ENCODE data around the gene SLC25A45. TPM values are rescaled to one million over a fixed set of nuclear protein-coding genes. Genes with fewer than 3 reads are reported as not detected.

Gene SLC25A45
- total and polyA plus RNA-seq, 2 experiments from 2014 or later: 0.10 to 0.74 TPM

DNA sequence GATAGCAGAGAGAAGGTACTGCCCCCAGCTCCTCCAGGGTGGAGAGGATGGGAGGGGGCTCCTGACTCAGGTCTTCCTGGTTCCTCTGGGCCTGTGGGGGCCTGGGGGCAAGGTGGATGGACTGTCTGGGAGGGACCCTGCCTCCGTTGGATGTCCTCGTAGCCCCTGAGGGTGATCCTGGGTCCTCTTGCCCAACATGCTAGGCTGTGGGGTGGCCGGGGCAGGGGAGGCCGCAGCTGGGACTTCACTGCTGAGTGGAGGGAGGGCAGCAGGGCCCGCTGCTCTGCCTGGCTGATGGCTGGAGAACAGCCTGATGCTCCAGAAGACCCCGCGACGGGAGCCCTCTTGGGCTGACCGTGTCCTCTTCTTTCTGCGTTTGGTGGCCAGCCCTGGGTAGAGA lies 17.4 kb upstream of the SLC25A45 start:
- no peak overlapping the region for H3K4me2 ChIP-seq
- no peak overlapping the region for H3K4me3 Mint-ChIP-seq
- H3K36me3 ChIP-seq (ENCODE audit: insufficient read depth): no peaks in the 10 kb centered on the region
- no peaks in the 10 kb centered on the region for H4K20me1 ChIP-seq (replicated peaks; ENCODE audit: insufficient read depth)
- ATAC-seq: no peak
- DNase-seq (ENCODE audit: low spot score): no peak
- no peak overlapping the region for H3K27ac ChIP-seq (ENCODE audit: low read depth)
- TF ChIP-seq POLR2AphosphoS5 (IDR thresholded peaks at IDR 0.05; ENCODE audit: low read depth) (no peak), EZH2phosphoT487 (IDR thresholded peaks at IDR 0.05; ENCODE audit: unreplicated experiment) (no peak), ZNF331 (CRISPR knock-in tag; IDR thresholded peaks at IDR 0.05; ENCODE audit: low read depth) (no peak), NANOG (IDR thresholded peaks at IDR 0.05; ENCODE audit: borderline replicate concordance) (no peak), ZNF114 (CRISPR knock-in tag; IDR thresholded peaks at IDR 0.05) (no peak)
- TF ChIP-seq, protein P1, sequence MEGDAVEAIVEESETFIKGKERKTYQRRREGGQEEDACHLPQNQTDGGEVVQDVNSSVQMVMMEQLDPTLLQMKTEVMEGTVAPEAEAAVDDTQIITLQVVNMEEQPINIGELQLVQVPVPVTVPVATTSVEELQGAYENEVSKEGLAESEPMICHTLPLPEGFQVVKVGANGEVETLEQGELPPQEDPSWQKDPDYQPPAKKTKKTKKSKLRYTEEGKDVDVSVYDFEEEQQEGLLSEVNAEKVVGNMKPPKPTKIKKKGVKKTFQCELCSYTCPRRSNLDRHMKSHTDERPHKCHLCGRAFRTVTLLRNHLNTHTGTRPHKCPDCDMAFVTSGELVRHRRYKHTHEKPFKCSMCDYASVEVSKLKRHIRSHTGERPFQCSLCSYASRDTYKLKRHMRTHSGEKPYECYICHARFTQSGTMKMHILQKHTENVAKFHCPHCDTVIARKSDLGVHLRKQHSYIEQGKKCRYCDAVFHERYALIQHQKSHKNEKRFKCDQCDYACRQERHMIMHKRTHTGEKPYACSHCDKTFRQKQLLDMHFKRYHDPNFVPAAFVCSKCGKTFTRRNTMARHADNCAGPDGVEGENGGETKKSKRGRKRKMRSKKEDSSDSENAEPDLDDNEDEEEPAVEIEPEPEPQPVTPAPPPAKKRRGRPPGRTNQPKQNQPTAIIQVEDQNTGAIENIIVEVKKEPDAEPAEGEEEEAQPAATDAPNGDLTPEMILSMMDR (conservative IDR thresholded peaks at IDR 0.05; ENCODE audit: low read depth in 2 of 2): no peak
- H3K4me1 Mint-ChIP-seq: peaks cover 10% of the 10 kb centered on the region
- H3K4me1 ChIP-seq (ENCODE audit: insufficient read depth): 0 out of 2 replicates have a peak, but pooled peaks cover 6% of the 10 kb centered on the region
- no peaks in the 10 kb centered on the region for H3K9me3 Mint-ChIP-seq
- H3K27ac Mint-ChIP-seq: no peak overlapping the region
- H3K4me3 ChIP-seq: no peak overlapping the region
- peaks cover 9% of the 10 kb centered on the region for H3K27me3 Mint-ChIP-seq (ENCODE audit: insufficient read depth, low read depth, poor library complexity)
- H3K79me2 ChIP-seq (replicated peaks; ENCODE audit: insufficient read depth): no peaks in the 10 kb centered on the region
- H3K36me3 Mint-ChIP-seq (ENCODE audit: low read depth): peaks cover 12% of the 10 kb centered on the region; the same call in 2 of the 3 replicates
- no peak overlapping the region for H2AFZ ChIP-seq
- no peaks in the 10 kb centered on the region for H3K27me3 ChIP-seq (ENCODE audit: insufficient read depth)
- H3F3A ChIP-seq (replicated peaks; ENCODE audit: low read depth): no peaks in the 10 kb centered on the region
- H3K9me2 ChIP-seq (ENCODE audit: insufficient read depth): no peaks in the 10 kb centered on the region

DNA sequence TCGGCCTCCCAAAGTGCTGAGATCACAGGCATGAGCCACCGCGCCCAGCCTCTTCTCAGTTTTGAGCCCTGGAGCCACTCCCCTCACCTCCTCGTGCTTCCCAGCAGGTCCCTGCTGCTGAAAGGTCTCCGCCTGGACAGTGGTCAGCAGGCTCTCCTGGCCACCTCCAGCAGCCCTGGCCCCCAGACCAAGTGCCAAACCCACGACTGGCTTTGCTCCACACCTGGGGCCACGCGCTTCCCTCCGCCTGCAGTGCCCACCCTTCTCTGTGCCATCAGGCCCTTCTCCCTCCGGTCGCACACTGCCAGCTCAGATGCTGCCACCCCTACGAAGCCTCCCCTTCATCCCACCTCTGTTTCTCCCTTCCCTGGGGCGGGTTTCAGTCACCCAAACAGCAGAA lies 16.8 kb upstream of the SLC25A45 start:
- Mint-ChIP-seq H3K4me1 (peaks cover 10% of the 10 kb centered on the region), H3K9me3 (no peaks in the 10 kb centered on the region), H3K27me3 (ENCODE audit: insufficient read depth, low read depth, poor library complexity) (peaks cover 9% of the 10 kb centered on the region), H3K27ac (no peak overlapping the region), H3K4me3 (no peak overlapping the region), H3K36me3 (ENCODE audit: low read depth) (peaks cover 12% of the 10 kb centered on the region; the same call in 2 of the 3 replicates)
- Histone ChIP-seq H3K27me3 (ENCODE audit: insufficient read depth) (no peaks in the 10 kb centered on the region), H3K4me3 (no peak overlapping the region), H3F3A (replicated peaks; ENCODE audit: low read depth) (no peaks in the 10 kb centered on the region), H3K4me2 (no peak overlapping the region), H3K79me2 (replicated peaks; ENCODE audit: insufficient read depth) (no peaks in the 10 kb centered on the region), H3K9me2 (ENCODE audit: insufficient read depth) (no peaks in the 10 kb centered on the region), H3K36me3 (ENCODE audit: insufficient read depth) (no peaks in the 10 kb centered on the region), H2AFZ (no peak overlapping the region), H3K4me1 (ENCODE audit: insufficient read depth) (0 out of 2 replicates have a peak, but pooled peaks cover 6% of the 10 kb centered on the region), H4K20me1 (replicated peaks; ENCODE audit: insufficient read depth) (no peaks in the 10 kb centered on the region), H3K27ac (ENCODE audit: low read depth) (no peak overlapping the region)
- DNase-seq (ENCODE audit: low spot score) (no peak), ATAC-seq (no peak)
- TF ChIP-seq JUNB (IDR thresholded peaks at IDR 0.05; ENCODE audit: unreplicated experiment): no peak
- TF ChIP-seq, protein P2, sequence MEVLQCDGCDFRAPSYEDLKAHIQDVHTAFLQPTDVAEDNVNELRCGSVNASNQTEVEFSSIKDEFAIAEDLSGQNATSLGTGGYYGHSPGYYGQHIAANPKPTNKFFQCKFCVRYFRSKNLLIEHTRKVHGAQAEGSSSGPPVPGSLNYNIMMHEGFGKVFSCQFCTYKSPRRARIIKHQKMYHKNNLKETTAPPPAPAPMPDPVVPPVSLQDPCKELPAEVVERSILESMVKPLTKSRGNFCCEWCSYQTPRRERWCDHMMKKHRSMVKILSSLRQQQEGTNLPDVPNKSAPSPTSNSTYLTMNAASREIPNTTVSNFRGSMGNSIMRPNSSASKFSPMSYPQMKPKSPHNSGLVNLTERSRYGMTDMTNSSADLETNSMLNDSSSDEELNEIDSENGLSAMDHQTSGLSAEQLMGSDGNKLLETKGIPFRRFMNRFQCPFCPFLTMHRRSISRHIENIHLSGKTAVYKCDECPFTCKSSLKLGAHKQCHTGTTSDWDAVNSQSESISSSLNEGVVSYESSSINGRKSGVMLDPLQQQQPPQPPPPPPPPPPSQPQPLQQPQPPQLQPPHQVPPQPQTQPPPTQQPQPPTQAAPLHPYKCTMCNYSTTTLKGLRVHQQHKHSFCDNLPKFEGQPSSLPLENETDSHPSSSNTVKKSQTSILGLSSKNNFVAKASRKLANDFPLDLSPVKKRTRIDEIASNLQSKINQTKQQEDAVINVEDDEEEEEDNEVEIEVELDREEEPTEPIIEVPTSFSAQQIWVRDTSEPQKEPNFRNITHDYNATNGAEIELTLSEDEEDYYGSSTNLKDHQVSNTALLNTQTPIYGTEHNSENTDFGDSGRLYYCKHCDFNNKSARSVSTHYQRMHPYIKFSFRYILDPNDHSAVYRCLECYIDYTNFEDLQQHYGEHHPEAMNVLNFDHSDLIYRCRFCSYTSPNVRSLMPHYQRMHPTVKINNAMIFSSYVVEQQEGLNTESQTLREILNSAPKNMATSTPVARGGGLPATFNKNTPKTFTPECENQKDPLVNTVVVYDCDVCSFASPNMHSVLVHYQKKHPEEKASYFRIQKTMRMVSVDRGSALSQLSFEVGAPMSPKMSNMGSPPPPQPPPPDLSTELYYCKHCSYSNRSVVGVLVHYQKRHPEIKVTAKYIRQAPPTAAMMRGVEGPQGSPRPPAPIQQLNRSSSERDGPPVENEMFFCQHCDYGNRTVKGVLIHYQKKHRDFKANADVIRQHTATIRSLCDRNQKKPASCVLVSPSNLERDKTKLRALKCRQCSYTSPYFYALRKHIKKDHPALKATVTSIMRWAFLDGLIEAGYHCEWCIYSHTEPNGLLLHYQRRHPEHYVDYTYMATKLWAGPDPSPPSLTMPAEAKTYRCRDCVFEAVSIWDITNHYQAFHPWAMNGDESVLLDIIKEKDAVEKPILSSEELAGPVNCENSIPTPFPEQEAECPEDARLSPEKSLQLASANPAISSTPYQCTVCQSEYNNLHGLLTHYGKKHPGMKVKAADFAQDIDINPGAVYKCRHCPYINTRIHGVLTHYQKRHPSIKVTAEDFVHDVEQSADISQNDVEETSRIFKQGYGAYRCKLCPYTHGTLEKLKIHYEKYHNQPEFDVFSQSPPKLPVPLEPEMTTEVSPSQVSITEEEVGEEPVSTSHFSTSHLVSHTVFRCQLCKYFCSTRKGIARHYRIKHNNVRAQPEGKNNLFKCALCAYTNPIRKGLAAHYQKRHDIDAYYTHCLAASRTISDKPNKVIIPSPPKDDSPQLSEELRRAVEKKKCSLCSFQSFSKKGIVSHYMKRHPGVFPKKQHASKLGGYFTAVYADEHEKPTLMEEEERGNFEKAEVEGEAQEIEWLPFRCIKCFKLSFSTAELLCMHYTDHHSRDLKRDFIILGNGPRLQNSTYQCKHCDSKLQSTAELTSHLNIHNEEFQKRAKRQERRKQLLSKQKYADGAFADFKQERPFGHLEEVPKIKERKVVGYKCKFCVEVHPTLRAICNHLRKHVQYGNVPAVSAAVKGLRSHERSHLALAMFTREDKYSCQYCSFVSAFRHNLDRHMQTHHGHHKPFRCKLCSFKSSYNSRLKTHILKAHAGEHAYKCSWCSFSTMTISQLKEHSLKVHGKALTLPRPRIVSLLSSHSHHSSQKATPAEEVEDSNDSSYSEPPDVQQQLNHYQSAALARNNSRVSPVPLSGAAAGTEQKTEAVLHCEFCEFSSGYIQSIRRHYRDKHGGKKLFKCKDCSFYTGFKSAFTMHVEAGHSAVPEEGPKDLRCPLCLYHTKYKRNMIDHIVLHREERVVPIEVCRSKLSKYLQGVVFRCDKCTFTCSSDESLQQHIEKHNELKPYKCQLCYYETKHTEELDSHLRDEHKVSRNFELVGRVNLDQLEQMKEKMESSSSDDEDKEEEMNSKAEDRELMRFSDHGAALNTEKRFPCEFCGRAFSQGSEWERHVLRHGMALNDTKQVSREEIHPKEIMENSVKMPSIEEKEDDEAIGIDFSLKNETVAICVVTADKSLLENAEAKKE (CRISPR knock-in tag; IDR thresholded peaks at IDR 0.05): no peak
- TF ChIP-seq, protein P3, sequence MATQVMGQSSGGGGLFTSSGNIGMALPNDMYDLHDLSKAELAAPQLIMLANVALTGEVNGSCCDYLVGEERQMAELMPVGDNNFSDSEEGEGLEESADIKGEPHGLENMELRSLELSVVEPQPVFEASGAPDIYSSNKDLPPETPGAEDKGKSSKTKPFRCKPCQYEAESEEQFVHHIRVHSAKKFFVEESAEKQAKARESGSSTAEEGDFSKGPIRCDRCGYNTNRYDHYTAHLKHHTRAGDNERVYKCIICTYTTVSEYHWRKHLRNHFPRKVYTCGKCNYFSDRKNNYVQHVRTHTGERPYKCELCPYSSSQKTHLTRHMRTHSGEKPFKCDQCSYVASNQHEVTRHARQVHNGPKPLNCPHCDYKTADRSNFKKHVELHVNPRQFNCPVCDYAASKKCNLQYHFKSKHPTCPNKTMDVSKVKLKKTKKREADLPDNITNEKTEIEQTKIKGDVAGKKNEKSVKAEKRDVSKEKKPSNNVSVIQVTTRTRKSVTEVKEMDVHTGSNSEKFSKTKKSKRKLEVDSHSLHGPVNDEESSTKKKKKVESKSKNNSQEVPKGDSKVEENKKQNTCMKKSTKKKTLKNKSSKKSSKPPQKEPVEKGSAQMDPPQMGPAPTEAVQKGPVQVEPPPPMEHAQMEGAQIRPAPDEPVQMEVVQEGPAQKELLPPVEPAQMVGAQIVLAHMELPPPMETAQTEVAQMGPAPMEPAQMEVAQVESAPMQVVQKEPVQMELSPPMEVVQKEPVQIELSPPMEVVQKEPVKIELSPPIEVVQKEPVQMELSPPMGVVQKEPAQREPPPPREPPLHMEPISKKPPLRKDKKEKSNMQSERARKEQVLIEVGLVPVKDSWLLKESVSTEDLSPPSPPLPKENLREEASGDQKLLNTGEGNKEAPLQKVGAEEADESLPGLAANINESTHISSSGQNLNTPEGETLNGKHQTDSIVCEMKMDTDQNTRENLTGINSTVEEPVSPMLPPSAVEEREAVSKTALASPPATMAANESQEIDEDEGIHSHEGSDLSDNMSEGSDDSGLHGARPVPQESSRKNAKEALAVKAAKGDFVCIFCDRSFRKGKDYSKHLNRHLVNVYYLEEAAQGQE (IDR thresholded peaks at IDR 0.05; ENCODE audit: unreplicated experiment): no peak

All from GM23338 (cell line).